ENCODE results near the gene SLC23A2.

Gene SLC23A2

GRCh38 chr20:4962241-4962855 lies 39.0 kb downstream of the SLC23A2 start:
- DNase-seq = no peak

- DNase-seq = no peak
Observed at GRCh38 chr20:4961746-4962145, 39.6 kb downstream of the SLC23A2 start.

- DNase-seq = no peak
Observed at GRCh38 chr20:4959592-4959991, 41.7 kb downstream of the SLC23A2 start.

GRCh38 chr20:4957939-4958362 lies 43.4 kb downstream of the SLC23A2 start:
- DNase-seq = no peak

- DNase-seq = no peak
Observed at GRCh38 chr20:4957187-4957586, 44.1 kb downstream of the SLC23A2 start.

- DNase-seq = no peak
Observed at GRCh38 chr20:4956200-4956810, 45.0 kb downstream of the SLC23A2 start.

- no peak for DNase-seq
Observed at GRCh38 chr20:4953881-4954280, 47.4 kb downstream of the SLC23A2 start.

- no peak for DNase-seq
Observed at GRCh38 chr20:4952229-4952628, 49.1 kb downstream of the SLC23A2 start.

GRCh38 chr20:4951299-4951698 lies 50.0 kb downstream of the SLC23A2 start:
- no peak for DNase-seq

- no peak for DNase-seq
Observed at GRCh38 chr20:4950841-4951240, 50.5 kb downstream of the SLC23A2 start.

- DNase-seq = no peak
Observed at GRCh38 chr20:4950437-4950836, 50.9 kb downstream of the SLC23A2 start.

- DNase-seq = no peak
Observed at GRCh38 chr20:4949833-4950178, 51.5 kb downstream of the SLC23A2 start.

GRCh38 chr20:4947817-4948559 lies 53.3 kb downstream of the SLC23A2 start:
- DNase-seq = no peak

- DNase-seq = no peak
Observed at GRCh38 chr20:4946986-4947385, 54.3 kb downstream of the SLC23A2 start.

GRCh38 chr20:4946585-4946984 lies 54.7 kb downstream of the SLC23A2 start:
- no peak for DNase-seq

- DNase-seq = no peak
Observed at GRCh38 chr20:4944518-4945313, 56.6 kb downstream of the SLC23A2 start.

GRCh38 chr20:4942331-4942730 lies 59.0 kb downstream of the SLC23A2 start:
- no peak for DNase-seq

GRCh38 chr20:4937407-4938319 lies 63.6 kb downstream of the SLC23A2 start:
- peak; percentile 64 for DNase-seq

GRCh38 chr20:4936851-4937406 lies 64.4 kb downstream of the SLC23A2 start:
- DNase-seq = no peak

- DNase-seq = no peak
Observed at GRCh38 chr20:4936392-4936850, 64.9 kb downstream of the SLC23A2 start.

GRCh38 chr20:4932061-4932460 lies 69.2 kb downstream of the SLC23A2 start:
- no peak for DNase-seq
